ENCODE measurements around the gene NUDT16. TPM values are rescaled to one million over a fixed set of nuclear protein-coding genes. Genes with fewer than 3 reads are reported as not detected.
"Not testable (repeated sequence)": the region's sequence is repeated elsewhere in the genome, so short reads cannot be mapped to it uniquely, and the experiment has no call there.

NUDT16 gene
- polyA plus RNA-seq, 3 donors from 2014 or later: 5.8 to 7.2 (median 5.9) TPM

DNA sequence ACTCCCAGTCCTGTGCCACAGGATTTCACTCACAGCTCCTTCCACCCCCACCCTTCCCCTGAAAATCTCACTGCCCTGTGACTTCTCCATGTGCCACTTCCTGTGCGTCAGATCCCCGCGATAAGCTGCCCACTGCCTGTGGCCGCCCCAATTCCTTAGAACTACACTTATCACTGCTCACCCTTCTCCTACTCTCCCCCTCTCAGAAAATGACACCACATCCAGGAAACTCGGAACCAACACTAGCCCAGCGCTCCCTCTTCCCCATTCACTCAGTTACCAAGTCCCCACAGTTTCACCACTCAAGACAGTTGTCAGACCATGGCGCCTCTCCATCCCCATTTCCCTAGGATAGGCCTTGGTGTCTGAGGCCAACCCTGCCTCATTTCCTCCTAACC is 20.5 kb upstream of the NUDT16 start:
- not testable (repeated sequence) for H3K9me3 Mint-ChIP-seq, H3K36me3 Mint-ChIP-seq
- Mint-ChIP-seq H3K4me3 (peak overlapping the region; percentile 69 to 85 (median 84)), H3K4me1 (peaks cover 15 to 18% of the 10 kb centered on the region in 2 donors), H3K27me3 (ENCODE audit: low read depth in 3 of 3) (peaks cover 8 to 16% (median 14%) of the 10 kb centered on the region in 3 donors), H3K27ac (peak overlapping the region in 5 of 6 donors; percentile 9 to 63 (median 31))
- peak in 2 of 3 donors; percentile 9 to 21 for DNase-seq

DNA sequence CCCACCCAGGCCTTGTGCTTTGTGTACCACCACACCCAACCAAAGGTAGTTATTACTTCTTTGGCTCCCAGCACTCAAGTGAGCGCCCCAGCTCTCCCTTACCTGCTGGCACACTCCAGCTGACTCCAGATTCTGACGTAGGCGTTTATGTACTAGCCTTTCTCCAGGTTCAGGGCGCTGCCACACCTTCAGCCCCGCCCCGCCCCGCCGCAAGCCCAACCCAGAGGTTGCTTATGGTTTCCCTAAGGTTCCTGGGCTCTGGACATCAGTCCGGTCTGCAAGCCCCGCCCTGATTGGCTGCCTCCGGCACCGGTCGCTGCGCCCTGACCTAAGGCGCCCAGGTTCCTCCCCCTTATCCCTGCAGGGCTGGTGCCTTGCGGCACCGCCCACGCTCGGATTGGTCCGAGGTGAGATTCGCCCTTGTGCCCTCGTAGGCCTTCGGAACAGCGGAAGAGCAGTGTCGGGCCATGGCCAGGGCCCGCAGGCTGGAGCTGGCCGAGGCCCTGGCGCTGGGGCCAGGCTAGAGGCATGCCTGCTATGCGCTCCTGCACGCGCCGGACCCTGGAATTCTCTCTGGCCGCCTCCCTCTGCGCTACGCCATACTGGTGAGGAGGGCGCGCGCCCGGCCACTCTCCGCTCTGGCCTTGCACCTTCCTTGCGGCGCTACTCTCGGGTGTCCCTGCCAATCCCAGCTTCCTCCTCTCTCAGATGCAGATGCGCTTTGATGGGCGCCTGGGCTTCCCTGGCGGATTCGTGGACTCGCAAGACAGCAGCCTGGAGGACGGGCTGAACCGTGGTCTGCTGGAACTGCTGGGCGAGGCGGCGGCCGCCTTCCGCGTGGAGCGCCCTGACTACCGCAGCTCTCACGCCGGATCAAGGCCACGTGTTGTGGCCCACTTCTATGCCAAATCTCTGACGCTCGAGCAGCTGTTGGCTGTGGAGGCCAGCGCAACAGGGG is 19.8 kb upstream of the NUDT16 start:
- Mint-ChIP-seq H3K4me1 (peaks cover 15 to 18% of the 10 kb centered on the region in 2 donors), H3K9me3 (no peaks in the 10 kb centered on the region), H3K27me3 (ENCODE audit: low read depth in 3 of 3) (peaks cover 13 to 16% (median 14%) of the 10 kb centered on the region in 3 donors), H3K27ac (peak overlapping the region in 4 of 6 donors; percentile 31 to 75 (median 52)), H3K36me3 (peaks cover 0 to under 1% (median 0%) of the 10 kb centered on the region in 3 donors), H3K4me3 (peak overlapping the region; percentile 83 to 87 (median 85))
- peak; percentile 17 to 31 (median 27) for DNase-seq

DNA sequence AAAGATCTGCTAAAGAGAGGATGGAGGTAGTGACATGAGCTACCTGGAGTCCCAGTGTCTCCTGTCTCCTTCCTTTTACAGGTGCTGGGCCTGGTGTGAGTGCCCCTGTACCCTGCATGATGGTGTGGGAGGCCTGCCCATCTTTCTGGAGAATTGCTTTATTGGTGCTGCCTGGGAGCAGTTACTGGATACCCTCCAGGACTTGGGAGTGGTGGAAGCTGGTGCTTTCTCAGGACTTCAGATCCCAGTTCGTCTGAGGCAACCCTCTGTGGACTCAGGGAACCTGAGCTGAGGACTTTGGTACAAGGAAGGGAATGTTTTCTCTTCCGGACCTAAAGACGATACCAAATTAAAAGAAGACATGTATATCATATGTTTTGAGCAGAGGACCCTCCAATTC is 18.3 kb upstream of the NUDT16 start:
- DNase-seq: no peak
- H3K4me3 Mint-ChIP-seq: peak overlapping the region in 2 of 5 donors; percentile 8 to 29
- no peak overlapping the region for H3K27ac Mint-ChIP-seq
- peaks cover 15 to 18% of the 10 kb centered on the region in 2 donors for H3K4me1 Mint-ChIP-seq
- peaks cover 14 to 19% (median 17%) of the 10 kb centered on the region in 3 donors for H3K27me3 Mint-ChIP-seq (ENCODE audit: low read depth in 3 of 3)
- no peaks in the 10 kb centered on the region for H3K9me3 Mint-ChIP-seq
- H3K36me3 Mint-ChIP-seq: no peaks in the 10 kb centered on the region

DNA sequence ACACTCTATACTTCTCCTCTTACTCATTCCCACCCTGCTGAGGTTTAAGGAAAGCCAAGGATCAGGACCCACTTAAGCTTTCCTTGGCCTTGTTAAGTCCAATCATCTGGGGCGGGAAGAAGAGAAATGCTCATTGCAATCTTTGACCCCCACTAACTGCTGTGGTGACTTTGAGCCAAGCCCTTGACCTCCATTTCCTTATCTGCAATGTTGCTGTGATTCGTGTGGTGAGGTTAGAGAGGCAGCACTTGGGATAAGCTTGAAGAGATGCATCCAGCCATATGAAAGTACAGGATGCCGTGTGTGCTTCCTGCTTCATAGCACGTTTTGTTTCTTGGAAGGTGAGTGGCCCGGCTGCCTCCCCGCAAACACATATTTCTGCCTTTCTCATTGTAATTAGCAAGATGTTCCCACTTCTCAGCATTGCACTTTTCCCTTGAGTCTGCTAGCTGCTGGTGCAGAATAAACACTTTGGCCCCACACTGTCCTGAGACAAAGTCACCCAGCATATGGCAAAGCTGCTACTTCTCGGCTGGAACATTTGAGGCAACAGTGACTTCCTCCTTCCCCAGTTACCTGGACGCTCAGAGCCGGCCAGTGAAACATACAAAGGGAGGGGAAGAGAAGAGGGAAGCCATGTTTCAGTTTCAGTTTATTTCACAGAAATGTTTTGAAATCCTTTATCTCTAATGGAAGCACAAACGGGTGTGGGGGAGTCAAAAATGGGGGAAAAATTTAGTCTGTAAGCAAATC is 10.5 kb upstream of the NUDT16 start:
- peak overlapping the region in 4 of 6 donors; percentile 23 to 54 (median 26) for H3K27ac Mint-ChIP-seq
- H3K4me3 Mint-ChIP-seq: peak overlapping the region in 1 of 5 donors; percentile 2
- H3K27me3 Mint-ChIP-seq (ENCODE audit: low read depth in 3 of 3): peaks cover 0 to 10% (median 3%) of the 10 kb centered on the region in 3 donors
- peaks cover 5 to 25% (median 18%) of the 10 kb centered on the region in 3 donors for H3K36me3 Mint-ChIP-seq
- H3K4me1 Mint-ChIP-seq: peaks cover 5 to 11% of the 10 kb centered on the region in 2 donors
- DNase-seq: no peak
- no peaks in the 10 kb centered on the region for H3K9me3 Mint-ChIP-seq

DNA sequence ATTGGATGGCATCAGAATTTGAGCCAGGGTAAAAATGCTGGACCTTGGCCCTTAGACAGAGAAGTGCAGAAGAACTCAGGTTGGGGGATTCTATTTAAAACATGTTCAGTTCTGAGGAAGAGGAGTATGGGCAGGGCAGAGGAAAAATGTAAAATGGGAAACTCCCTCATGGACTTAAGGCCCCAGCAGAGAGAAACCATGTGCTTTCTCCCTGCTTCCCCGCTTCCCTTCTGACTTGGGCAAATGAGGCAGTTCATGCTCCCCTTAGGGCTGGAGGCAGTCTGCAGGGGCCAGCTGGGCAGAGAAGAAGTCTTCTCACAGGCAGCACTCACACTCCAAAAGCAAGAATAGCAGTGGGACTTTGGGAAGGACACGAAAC is 9.9 kb upstream of the NUDT16 start:
- DNase-seq: no peak
- H3K4me1 Mint-ChIP-seq: peaks cover 5 to 11% of the 10 kb centered on the region in 2 donors
- peak overlapping the region in 1 of 5 donors; percentile 2 for H3K4me3 Mint-ChIP-seq
- peak overlapping the region in 2 of 6 donors; percentile 24 to 54 for H3K27ac Mint-ChIP-seq
- H3K9me3 Mint-ChIP-seq: no peaks in the 10 kb centered on the region
- peaks cover 0 to 4% (median 3%) of the 10 kb centered on the region in 3 donors for H3K27me3 Mint-ChIP-seq (ENCODE audit: low read depth in 3 of 3)
- peaks cover 5 to 25% (median 18%) of the 10 kb centered on the region in 3 donors for H3K36me3 Mint-ChIP-seq

DNA sequence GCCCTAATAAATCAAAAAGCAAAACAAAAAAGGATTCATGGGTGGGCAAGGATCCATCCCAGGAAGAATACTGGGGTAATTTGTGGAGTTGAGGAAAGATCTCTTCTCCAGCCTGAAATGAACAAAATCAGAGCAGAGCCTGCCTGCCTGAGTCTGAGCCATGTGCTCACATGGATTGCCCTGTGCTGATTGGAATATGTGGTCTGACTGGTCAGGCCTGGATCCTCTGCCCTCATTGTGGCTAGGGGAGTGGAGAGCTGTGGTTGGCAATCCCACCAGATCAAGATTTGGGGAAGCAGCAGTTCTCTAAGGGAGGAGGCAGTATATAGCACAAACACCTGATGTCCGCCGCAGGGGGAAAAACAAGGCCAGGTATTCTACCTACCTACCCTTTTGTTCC is 6.8 kb upstream of the NUDT16 start:
- DNase-seq: no peak
- H3K27me3 Mint-ChIP-seq (ENCODE audit: low read depth in 3 of 3): no peaks in the 10 kb centered on the region
- H3K27ac Mint-ChIP-seq: no peak overlapping the region
- H3K9me3 Mint-ChIP-seq: no peaks in the 10 kb centered on the region
- peaks cover 6 to 21% of the 10 kb centered on the region in 2 donors for H3K4me1 Mint-ChIP-seq
- peaks cover 5 to 25% (median 24%) of the 10 kb centered on the region in 3 donors for H3K36me3 Mint-ChIP-seq
- H3K4me3 Mint-ChIP-seq: no peak overlapping the region

DNA sequence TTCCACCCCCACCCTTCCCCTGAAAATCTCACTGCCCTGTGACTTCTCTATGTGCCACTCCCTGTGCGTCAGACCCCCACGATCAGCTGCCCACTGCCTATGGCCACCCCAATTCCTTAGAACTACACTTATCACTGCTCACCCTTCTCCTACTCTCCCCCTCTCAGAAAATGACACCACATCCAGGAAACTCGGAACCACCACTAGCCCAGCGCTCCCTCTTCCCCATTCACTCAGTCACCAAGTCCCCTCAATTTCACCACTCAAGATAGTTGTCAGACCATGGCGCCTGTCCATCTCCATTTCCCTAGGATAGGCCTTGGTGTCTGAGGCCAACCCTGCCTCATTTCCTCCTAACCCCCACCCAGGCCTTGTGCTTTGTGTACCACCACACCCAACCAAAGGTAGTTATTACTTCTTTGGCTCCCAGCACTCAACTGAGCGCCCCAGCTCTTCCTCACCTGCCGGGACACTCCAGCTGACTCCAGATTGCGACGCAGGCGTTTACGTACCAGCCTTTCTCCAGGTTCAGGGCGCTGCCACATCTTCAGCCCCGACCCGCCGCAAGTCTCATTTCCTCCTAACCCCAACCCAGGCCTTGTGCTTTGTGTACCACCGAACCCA is 641 bp upstream of the NUDT16 start:
- peak overlapping the region; percentile 92 to 99 (median 97) for H3K4me3 Mint-ChIP-seq
- DNase-seq: peak in 1 of 3 donors; percentile 4
- H3K9me3 Mint-ChIP-seq; H3K27me3 Mint-ChIP-seq (ENCODE audit: low read depth in 3 of 3): not testable (repeated sequence)
- peak overlapping the region; percentile 85 to 96 (median 90) for H3K27ac Mint-ChIP-seq
- H3K4me1 Mint-ChIP-seq: peaks cover 20 to 31% of the 10 kb centered on the region in 2 donors
- peaks cover 5 to 11% (median 6%) of the 10 kb centered on the region in 3 donors for H3K36me3 Mint-ChIP-seq

DNA sequence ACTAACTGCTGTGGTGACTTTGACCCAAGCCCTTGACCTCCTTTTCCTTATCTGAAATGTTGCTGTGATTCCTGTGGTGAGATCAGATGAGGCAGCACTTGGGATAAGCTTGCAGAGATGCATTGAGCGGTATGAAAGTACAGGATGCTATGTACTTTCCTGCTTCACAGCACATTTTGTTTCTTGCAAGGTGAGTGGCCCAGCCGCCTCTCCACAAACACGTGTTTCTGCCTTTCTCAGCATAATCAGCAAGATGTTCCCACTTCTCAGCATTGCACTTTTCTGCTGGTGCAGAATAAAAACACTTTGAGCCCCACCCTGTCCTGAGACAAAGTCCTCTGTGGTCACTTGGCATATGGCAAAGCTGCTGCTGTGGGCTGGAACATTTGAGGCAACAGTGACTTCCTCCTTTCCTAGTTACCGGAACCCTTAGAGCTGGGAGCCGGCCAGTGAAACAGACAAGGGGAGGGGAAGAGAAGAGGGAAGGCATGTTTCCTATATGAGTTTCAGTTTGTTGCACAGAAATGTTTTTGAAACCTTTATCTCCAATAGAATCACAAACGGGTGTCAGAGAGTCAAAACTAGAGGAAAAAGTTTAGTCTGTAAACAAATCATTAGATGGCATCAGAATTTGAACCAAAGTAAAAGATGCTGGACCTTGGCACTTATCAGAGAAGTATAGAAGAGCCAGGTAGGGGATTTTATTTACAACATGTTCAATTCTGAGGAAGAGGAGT is 5.0 kb downstream of the NUDT16 start:
- Mint-ChIP-seq H3K27ac (peak overlapping the region in 1 of 6 donors; percentile 4), H3K27me3 (ENCODE audit: low read depth in 3 of 3) (peaks cover 0 to 3% (median under 1%) of the 10 kb centered on the region in 3 donors), H3K36me3 (peaks cover 5 to 8% (median 6%) of the 10 kb centered on the region in 3 donors), H3K9me3 (no peaks in the 10 kb centered on the region), H3K4me1 (peaks cover 15 to 22% of the 10 kb centered on the region in 2 donors), H3K4me3 (no peak overlapping the region)
- DNase-seq: no peak

DNA sequence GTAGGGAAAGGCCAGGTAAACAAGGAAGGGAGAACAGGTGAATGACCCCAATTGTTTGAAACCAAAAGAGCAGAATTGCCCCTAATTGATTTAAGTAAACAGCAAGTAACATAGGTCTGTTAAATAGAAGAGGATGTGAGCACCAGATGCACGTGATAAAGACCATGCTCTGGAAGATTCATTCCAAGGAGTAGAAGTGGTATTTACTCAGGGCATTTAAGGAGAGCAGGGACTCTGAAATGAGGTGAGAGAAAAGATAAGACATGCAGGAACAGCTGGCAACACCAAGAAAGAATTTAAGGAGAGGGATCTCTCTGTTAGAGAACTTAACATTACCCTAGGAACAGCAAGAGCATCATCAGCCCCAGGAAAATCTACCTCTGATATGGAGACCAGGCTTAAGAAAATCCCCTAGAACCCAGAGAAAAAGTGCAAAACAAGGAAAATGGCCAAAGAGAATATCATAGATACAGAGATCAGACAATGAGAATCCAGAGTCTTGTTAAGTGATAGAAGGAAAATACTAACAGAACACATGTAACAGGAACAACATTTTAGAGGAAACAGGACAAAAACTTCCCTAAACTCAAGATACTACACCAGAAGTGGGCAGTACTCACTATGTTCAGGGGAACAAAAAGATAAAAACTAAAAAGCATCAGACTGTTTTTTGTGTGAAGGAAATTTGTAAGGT is 6.4 kb downstream of the NUDT16 start:
- Mint-ChIP-seq H3K4me3 (no peak overlapping the region), H3K27ac (no peak overlapping the region), H3K4me1 (peaks cover 5 to 14% of the 10 kb centered on the region in 2 donors), H3K27me3 (ENCODE audit: low read depth in 3 of 3) (peaks cover 0 to 3% (median 0%) of the 10 kb centered on the region in 3 donors), H3K9me3 (no peaks in the 10 kb centered on the region), H3K36me3 (peaks cover 5 to 8% (median 6%) of the 10 kb centered on the region in 3 donors)
- DNase-seq: no peak

DNA sequence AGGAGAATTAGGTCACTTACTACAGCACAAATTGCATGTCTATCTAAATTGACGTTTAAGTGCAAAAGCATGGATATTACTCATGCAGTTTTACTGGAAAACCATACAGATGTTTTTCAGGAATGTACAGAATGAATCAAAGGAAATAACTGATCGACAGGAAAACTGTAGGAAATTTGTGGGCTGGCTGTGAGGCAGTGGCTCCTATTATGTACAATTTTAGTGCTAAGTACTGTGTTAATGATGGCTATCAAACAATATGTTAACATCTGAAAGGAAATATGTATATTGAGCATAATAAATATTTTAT is 6.9 kb downstream of the NUDT16 start:
- H3K9me3 Mint-ChIP-seq: no peaks in the 10 kb centered on the region

DNA sequence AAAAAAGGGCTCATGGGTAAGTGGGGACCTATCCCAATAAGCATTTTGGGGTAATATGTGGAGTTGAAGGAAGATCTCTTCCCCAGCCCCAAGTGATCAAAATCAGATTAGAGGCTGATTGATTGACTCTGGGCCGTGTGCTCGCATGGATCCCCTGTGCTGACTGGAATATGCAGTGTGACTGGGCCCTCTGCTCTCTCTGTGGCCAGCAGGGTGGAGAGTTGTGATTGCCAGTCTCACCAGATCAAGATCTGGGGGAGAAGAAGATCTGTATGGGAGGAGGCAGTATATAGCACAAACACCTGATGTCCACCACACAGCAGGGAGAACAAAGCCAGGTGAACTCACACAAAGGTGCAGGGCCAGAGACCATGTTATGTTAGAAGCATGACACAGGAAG is 8.8 kb downstream of the NUDT16 start:
- no peak for DNase-seq
- no peak overlapping the region for H3K4me3 Mint-ChIP-seq
- H3K27me3 Mint-ChIP-seq (ENCODE audit: low read depth in 3 of 3): peaks cover 0 to 2% (median 0%) of the 10 kb centered on the region in 3 donors
- no peaks in the 10 kb centered on the region for H3K9me3 Mint-ChIP-seq
- peaks cover 5 to 14% of the 10 kb centered on the region in 2 donors for H3K4me1 Mint-ChIP-seq
- H3K27ac Mint-ChIP-seq: no peak overlapping the region
- H3K36me3 Mint-ChIP-seq: peaks cover 0 to 4% (median 3%) of the 10 kb centered on the region in 3 donors

More for the DNA sequence above, 6.9 kb downstream of the NUDT16 start:
- Mint-ChIP-seq H3K36me3 (peaks cover 5 to 8% (median 6%) of the 10 kb centered on the region in 3 donors), H3K27me3 (ENCODE audit: low read depth in 3 of 3) (peaks cover 0 to 3% (median 0%) of the 10 kb centered on the region in 3 donors), H3K4me3 (no peak overlapping the region), H3K27ac (no peak overlapping the region), H3K4me1 (peaks cover 5 to 14% of the 10 kb centered on the region in 2 donors)
- no peak for DNase-seq

DNA sequence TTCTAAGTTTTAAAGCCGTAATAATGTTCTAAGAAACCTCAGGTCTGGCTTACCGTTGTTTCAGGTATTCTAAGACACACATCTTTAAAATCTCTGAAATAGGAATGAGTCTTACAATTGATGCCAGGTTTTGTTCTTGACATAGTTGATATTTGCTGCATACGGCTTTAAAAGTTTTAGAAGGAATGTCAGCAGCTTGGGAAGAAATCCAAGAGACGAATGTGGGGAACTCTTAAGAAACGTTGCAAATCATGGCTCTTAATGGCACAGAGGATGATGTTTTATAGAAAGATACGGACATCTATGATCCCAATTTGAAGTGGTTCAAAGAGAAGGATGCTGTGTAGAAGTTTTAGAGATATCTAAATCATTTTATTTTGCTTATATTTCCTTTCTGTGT is 11.5 kb downstream of the NUDT16 start:
- no peak overlapping the region for H3K4me3 Mint-ChIP-seq
- no peaks in the 10 kb centered on the region for H3K4me1 Mint-ChIP-seq
- H3K27ac Mint-ChIP-seq: no peak overlapping the region
- H3K27me3 Mint-ChIP-seq (ENCODE audit: low read depth in 3 of 3): peaks cover 0 to 5% (median 2%) of the 10 kb centered on the region in 3 donors
- no peaks in the 10 kb centered on the region for H3K9me3 Mint-ChIP-seq
- H3K36me3 Mint-ChIP-seq: no peaks in the 10 kb centered on the region
- no peak for DNase-seq
